Femur (tissue), 1 donor: ENCODE data around the gene CR2.
"Not testable (repeated sequence)": the region's sequence is repeated elsewhere in the genome, so short reads cannot be mapped to it uniquely, and the experiment has no call there.

Source experiments
- DNase-seq: peaks from one replicate; pipeline ENCODE4 v3.0.0-alpha.2; 2017

The CR2 gene

DNA sequence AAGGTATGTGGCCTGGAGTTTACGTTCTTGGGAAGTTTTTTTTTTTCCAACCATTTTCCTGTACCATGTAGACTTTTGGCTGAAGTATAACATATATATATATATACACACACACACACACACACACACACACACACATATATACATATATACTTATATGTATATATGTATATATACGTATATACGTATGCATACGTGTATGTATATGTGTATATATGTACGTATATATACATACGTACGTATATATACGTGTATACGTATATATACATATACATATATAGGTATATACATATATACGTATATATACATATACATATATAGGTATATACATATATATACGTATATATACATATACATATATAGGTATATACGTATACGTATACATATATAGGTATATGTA is 60.8 kb downstream of the CR2 start:
- no peak for DNase-seq

DNA sequence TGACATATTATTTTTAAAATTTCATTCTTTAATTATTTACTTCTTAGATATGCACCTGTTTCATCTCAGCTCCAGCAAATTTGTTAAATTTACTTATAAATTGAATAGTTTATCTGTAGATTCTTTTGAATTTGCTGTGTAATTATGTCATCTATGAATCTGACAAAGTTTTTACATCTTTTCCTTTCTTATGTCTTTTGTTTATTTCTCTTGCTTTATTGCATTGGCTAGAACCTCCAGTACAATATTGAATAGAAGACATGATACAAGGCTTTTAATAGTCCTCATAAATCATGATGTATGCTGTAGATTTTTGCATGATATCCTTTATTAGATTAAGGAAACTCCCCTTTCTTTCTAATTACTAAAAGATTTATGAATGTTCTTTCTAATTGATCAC is 62.6 kb downstream of the CR2 start:
- no peak for DNase-seq

DNA sequence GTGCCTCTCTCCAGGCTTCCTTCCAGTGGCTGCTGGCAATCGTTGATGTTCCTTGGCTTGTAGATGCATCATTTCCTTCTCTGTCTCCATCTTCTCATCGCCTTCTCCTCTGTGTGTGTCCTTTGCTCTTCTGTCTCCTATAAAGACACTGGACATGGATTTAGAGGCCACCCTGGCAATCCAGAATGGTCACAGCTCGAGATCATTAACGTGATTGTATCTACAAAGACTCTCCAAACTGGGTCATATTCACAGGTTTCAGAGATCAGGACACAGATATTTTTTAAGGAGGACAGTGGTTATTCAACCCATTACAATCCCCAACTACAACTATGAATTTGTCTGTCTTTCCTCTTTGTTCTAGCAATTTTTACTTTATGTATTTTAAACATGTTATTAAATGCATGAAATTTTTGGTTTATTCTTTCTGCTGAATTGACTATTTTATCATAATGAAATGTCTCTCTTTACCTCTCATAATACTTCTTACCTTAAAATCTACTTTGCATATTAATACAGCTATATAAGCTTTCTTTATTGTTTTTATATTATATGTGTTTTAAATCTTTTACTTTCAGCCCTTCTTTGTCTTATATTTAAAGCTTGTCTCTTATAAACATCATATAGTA is 64.6 kb downstream of the CR2 start:
- DNase-seq = no peak

DNA sequence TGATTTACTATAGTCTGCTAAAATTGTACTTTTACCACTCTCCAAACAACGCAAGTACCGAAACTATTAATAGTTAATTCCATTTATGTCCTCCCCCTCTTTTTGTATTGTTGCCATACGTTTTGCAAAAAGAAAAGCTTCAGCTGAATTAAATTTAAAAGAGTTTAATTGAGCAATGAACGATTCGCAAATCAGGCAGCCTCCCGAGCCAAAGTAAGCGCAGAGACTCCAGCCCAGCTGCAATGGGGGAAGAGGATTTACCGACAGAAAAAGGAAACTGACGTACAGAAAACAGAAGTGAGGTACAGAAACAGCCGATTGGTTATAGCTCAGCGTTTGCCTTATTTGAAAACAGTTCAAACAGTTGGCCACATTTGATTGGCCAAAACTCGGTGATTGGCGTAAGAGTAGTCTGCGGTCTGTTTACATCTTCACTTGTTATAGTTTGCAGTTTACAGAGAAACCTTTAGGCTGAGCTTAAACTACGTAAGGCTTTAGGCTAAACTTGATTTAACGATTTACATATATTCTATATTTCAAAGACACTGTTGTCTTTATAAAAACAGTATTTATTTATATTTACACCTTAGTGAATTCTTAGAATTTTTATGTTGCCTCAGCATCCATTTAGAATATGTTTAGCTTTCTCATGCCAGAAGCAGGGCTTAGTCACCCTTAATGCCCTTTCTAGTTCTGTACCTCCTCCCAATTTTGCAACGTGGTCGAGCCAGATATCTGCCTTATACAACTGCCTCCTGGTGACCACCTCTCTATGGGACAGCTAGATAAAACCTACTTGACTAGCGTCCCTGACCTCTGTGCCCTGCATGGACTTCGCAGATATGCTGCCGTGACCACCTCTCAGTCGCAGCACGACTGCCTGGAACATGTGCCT is 65.6 kb downstream of the CR2 start:
- DNase-seq = peak; percentile 24

DNA sequence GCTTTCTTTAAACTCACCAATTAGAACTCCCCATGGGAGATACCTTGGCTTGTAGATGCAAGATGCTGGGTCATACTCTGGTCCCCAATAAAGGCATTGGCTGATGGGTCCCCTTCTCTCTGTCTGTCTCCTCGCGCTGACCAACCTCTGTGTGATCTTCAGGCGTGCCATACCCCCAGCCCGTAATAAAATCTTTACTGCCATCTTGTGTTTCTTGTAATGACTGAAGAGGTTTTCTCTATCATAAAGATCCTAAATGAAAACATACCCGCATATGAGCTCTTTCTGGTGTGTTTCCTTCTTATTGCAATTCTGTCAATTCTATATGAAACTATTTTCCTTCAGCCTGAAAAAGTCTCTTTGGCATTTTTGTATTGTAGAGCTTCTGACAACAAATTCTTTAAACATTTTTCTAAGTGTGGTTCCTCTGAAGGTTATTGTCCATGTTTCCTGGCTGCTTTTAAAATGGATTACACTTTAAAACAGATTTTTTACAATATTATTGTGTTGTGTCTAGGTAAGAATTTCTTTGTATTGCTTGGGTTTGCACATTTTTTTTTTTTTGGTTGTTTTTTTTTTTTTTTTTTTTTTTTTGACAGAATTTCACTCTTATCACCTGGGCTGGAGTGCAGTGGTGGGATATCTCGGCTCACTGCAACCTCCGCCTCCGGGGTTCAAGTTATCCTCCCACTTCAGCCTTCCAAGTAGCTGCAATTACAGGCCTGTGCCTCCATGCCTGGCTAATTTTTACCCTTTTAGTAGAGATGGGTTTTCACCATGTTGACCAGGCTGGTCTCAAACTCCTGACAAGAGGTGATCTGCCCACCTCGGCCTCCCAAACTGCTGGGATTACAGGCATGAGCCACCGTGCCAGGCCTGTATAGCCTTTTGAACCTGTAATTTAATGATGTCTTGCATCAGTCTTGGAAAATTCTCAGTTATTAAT is 66.5 kb downstream of the CR2 start:
- DNase-seq = not testable (repeated sequence)

DNA sequence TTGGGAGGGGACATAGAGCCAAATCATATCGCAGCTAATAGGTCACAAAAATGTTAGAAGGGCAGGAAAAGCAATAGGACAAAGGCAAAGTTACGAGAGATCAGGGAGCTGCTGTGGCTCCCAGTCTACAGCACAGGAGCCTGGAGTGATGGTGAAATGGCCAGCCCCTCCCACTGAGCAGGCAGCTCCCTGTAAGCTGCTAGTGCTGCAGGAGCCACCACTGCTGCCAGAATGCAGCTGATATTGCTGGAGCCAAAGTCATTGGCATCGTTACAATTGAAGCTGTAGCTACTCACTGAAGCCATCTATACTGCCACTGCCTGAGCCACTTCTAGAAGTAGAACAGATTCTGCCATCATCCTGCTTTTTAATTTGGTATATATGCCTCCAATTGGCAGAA is 71.1 kb downstream of the CR2 start:
- not testable (repeated sequence) for DNase-seq

DNA sequence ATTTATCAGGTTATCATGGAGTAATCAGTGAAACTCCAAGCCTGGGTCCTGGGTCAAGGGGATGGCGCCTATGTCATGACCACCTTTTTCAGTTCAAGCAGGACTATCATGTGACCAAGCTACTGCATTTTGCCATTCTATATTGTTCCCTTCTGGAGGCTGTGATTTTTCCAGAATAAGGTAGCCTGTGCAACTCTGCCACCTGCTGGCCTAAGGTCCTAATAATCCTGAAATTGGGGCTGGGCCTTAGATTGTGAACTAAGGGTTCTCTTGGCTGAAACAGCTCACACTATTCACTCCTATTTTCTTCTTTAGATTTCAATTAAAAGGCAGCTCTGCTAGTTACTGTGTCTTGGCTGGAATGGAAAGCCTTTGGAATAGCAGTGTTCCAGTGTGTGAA is 74.3 kb downstream of the CR2 start:
- not testable (repeated sequence) for DNase-seq

DNA sequence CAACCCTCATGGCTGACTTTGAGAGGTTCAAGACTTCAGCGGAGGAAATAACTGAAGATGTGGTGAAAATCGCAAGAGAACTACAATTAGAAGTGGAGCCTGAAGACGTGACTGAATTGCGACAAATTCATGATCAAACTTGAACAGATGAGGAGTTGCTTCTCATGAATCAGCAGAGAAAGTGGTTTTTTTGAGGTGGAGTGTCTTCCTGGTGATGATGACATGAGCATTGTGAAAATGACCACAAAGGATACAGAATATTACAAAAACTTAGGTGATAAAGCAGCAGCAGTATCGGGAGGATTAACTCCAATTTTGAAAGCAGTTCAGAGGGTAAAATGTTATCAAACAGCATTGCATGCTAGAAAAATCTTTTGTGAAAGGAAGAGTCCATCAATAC is 82.1 kb downstream of the CR2 start:
- DNase-seq = not testable (repeated sequence)
